Left cardiac atrium (tissue), 4 donors: ENCODE results near the gene JDP2. TPM values are rescaled to one million over a fixed set of nuclear protein-coding genes. Genes with fewer than 3 reads are reported as not detected.
A peak's percentile ranks its signal among the peaks of the same experiment; 100 is the strongest.

ENCODE experiments used
- ATAC-seq, 2 donors: fragments of 200-7000 bp; cut with Tn5 transposase; one replicate each; pipeline ENCODE4 v1.9.1; 2020; ENCODE audit warnings: mild to moderate bottlenecking in 2 of 2, moderate library complexity in 2 of 2
- DNase-seq: peaks from one replicate; pipeline ENCODE4 v3.0.0-alpha.2; 2020
- intact Hi-C, 2 donors: fragments of 100-400 bp; cut with DNase I; formaldehyde crosslinking; loops; one replicate each; pipeline versions ENCODE4 v1.14.1 to v1.15.1; 2022 to 2023
- total RNA-seq, 2 donors: library from RNA; stranded (reverse); fragmentation: NEBNext Ultra II Directional; extraction: Animal tissue kit (Norgen Biotek cat#: 25700); gene quantifications; one replicate each; pipeline ENCODE4 v1.2.1, GENCODE V29; 2021
- donor health status: DM: no; HTN: yes; CAD: no.
- donor health status: DM: no; HTN: yes; CAD: no; lungs with severe emphysema.
- donor health status: DM: yes; HTN: yes; CAD: no.
- donor health status: Dilated cardiomyopathy.

JDP2 gene
- total RNA-seq, 2 donors from 2014 or later: 30.5 to 32.7 TPM

DNA sequence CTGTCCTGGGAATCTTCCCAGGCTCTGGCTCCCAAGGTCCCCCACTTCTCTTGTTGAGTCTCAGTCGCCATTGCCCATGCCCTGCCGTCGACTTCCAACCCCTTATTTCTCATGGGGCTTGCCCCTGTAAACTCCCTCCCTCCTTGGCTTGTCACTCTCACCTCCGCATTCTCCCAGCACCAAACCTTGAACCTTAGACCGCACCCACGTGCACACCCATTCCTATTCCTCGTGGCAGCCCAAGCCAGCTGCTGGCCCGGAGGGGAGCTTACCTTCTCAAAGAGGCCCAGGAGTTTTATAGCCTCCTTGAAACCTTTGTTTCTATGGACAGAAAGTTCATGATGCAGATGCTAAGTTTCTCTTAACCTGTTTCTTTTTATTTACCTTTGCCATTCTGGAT is 4.6 kb downstream of the JDP2 start:
- intact Hi-C loops: loop anchor here in 1 of 2 donors (5.0 kb wide), 1 partner anchor 35 kb away; no protein-coding TSS in a partner anchor
- no peak for DNase-seq
- ATAC-seq: no peak

DNA sequence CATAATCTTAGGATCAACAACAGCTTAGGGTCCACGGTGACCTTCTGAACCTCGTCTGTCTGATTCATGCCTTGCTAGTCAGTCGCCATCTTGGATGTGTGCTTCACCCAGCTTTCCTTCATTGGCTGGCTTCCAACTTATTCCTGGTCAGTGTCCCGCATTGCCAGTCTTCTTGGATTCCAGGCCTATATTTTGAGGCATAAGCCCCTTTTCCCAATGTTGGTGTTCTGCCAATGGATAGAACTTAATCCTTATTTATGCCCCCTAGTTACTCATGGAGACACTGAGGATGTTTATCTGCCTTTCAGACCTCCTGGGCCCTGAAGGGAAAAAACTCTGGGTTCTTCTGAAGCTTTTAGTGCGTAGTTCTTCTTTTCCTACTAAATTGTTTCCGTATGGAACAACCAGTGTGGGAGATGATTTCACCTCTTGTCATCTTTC is 5.8 kb downstream of the JDP2 start:
- ATAC-seq (no peak), DNase-seq (no peak)
- intact Hi-C loops: loop anchor here in 1 of 2 donors (5.0 kb wide), 1 partner anchor 34 kb away; no protein-coding TSS in a partner anchor

DNA sequence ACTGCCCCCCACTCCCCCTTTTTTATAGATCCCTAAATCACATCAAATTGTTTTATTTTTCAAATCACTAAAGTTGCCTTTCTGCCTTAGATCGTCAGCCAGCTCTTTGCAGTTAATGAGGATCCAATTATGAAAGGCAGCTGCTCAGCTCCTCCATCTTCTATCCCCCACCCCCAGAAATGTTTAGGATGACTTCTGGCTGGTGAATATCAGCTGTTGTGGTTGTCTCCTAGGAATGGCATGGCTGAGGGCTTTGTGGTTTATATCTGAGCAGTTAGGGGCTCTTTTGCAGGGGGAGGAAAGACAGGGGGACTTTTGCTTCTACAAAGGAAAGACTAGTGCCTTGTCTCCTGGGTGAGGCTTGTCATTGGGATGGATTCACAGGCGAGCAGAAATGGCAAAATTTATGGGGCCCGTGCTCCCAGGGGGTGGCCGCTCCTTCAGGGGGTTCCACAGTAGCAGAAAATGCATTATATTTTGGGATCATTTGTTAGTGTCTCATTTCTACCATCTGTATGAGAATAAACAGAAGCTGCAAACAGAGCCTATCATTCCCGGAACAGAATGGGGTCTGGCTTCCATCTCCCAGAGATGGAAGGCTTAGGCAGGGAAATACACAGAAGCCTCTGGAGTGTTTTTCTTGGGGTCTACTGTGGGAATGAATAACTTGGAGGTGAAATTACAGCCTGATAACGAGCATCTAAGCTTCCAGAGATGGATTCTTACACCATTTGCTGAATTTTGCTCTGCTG is 6.5 kb downstream of the JDP2 start:
- intact Hi-C loops: loop anchor here in 1 of 2 donors (5.0 kb wide), 1 partner anchor 33 kb away; no protein-coding TSS in a partner anchor
- ATAC-seq (no peak), DNase-seq (no peak)

DNA sequence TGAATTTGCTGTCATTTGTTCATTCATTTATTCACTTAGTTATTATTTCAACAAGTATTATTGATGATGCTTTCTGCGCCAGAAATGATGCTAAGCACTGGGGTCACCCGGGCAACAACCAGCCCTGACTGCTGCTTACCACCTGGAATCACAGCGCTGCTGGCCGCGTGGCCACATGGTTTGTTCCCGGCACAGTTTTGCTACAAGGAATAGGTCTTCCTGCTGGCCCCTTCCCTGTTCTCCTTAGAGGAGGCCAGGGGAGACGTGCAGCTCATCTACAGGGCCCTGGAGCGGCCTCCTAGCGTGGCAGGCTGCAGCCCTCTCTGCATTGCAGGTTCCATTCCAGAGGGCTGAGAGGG is 7.0 kb downstream of the JDP2 start:
- no peak for DNase-seq

DNA sequence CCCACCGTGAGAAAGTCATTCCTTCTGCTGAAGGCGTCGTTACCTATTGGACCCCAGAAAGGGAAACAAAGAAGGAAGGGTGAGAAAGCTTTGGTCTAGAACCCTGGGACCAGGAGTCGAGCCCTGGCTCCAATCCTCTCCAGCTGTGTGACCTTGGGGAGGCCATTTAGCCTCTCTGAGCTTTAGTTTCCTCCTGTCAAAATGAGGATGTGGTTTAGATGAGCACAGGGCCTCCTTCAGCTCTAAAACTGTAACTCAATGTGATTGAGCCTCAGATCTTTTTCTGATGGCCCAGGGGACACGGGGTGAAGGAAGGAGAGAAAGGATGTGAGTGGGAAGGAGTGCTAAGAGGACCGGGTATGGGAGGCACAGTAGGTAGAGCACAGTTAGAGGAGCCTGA is 7.7 kb downstream of the JDP2 start:
- intact Hi-C loops: no loop called here
- ATAC-seq (no peak), DNase-seq (no peak)

More for the DNA sequence above, 7.0 kb downstream of the JDP2 start:
- no peak for ATAC-seq
- intact Hi-C loops: loop anchor here in 1 of 2 donors (5.0 kb wide), 1 partner anchor 32 kb away; no protein-coding TSS in a partner anchor

DNA sequence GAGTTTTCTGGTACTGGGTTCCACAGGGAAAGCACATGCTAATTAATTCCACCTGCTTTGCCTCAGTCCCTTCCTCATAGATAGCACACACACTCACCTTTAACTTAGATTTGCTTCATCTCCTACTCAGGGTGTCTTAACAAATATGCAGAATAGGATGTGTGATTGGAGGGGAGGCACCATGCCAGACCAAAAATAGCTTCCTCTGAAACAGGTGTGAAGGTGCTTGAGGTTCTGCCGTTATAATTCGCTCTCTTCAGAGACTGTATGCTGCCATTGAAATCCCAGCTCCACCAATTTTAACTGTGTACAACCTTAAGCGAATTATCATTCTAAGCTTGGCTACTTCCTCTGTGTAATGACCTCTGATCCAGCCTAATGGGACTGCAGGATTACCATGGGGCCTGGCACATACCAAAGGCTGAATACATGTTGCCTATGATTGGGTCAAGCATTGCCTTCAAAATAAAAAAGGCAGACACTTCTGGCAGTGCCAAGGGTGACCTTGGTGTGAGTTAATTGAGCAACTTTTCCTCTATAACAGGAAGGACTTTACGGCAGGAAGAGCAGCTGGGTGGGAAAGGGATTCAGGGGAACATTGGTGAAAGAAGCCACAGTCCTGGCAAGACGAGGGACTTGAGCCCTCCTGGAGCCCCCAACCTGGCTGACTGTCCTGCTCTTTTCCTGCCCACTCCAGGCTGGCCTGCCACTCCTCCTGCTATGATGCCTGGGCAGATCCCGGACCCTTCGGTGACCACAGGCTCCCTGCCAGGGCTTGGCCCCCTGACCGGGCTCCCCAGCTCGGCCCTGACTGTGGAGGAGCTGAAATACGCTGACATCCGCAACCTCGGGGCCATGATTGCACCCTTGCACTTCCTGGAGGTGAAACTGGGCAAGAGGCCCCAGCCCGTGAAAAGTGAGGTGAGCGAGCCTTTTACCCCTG is 9.7 kb downstream of the JDP2 start:
- DNase-seq: no peak
- intact Hi-C loops: no loop called here
- ATAC-seq: no peak

DNA sequence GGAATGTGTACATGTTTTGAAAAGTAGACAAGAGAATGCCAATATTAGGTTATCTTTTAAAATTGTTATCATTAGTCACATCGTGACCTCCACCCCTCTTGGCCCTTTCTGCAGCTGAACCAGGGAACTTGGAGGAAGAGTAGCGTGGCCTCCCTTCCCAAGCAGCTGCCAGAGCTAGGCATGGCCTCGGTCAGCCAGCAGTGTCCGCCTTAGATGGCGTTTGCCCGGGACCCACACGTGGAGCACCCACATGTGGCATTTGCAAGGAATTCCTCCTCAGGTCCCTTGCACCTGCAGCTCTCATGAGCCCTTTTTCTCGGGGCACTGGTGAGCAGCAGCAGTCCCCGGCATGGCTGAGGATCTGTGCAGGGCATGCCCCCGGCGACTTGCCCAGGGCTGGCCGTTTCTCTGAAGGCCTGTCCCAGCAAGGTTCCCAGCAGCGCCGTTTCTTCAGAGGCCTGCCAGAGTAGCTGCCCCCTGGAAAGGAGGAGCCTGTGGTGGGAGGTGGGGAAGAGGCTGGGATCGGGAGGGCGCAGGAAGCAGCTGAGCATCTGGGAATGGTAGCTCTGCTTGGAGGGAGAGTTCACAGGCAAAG is 10.8 kb downstream of the JDP2 start:
- DNase-seq: no peak
- ATAC-seq: no peak
- intact Hi-C loops: no loop called here

DNA sequence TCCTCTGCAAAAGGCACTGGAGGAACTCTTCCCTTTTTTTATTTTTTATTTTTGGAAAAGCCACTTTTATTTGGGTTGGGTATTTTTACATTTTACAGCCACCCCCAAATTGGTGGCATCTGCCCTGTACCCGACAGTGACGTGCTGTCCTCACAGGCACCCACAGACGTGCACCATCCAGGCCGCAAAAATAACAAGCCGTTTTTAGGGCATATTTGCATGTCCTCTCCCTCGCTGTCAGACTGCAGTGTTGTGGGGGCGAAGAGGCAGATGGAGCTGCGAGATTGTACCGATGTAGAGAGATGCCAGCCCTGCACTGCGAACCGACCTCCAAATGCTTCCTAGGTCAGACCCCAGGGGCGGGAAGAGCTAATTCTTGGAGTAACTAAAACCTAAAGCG is 12.2 kb downstream of the JDP2 start:
- intact Hi-C loops: no loop called here
- ATAC-seq (no peak), DNase-seq (no peak)

DNA sequence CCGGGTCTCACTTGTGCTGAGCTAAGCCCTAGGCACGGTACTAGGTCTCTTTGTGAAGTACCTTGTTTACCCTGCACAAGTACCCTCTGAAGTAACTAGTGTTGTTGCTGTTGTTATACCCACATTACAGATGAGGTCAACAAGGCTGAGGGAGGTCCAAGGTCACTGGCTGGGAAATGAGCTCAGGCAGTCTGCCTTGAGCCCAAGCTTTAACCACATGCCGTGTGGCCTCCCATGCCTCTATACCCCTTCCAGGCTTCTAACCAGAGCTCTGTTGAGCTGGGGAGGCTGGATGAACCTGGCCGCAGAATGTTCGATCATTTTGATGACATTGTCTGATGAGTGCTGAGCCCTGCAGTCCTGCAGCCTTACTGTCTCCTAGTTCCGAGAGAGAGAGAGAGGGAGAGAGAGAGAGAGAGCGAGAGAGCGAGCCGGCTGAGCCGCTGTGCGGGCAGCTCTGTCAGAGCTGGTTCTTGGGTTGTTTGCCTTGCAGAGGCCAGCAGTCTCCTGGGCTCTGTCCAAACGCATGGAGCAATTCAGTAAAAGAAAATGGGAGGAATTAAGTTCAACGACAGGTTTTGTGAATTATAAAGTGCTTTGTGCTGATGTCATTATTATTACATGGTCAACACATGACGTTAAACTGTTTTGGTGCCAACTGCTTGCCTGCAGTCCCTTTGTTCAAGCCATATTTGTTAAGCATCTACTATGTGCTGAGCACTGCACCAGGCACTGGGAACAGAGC is 13.1 kb downstream of the JDP2 start:
- DNase-seq: peak; percentile 77
- intact Hi-C loops: no loop called here
- ATAC-seq: peak; percentile 78 to 87

DNA sequence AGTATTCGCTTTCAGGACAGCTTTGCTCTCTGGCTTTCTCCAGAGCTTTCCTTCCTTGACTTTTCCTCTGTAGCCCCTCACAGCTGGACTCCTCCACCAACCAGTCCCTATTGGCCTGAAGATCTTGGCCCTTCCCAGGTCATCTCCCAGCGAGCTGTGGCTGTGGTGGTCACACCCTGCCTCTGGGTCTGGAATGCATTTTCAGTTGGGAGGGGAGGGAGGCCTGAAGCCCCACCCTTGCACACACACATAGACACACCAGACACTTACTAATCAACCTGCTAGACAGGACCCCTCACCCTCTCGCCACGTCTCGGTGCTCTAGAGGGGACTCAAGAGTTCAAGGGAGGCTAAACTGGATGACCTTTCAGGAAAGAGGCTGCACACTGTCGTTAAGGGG is 13.9 kb downstream of the JDP2 start:
- ATAC-seq (peak in 1 of 2 donors; percentile 36), DNase-seq (no peak)
- intact Hi-C loops: no loop called here

DNA sequence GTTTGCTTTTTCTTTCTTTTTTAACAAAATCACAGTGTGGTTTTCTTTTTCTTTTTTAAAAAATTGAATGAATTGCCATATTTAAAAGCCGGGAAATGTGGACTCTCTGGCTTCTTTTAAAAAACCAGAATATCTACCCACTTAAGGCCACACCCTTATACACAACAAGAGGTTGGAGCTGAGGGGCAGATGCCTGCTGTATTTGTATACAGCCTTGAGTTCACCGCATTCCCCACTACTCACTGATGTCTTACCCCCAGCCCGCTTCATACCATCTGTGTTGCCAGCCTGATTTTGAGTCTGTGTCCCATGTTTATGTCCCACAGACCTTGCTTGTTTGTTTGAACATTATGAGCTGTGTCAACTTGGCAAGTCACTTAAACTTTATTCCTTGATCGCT is 14.3 kb downstream of the JDP2 start:
- intact Hi-C loops: no loop called here
- DNase-seq (no peak), ATAC-seq (no peak)

DNA sequence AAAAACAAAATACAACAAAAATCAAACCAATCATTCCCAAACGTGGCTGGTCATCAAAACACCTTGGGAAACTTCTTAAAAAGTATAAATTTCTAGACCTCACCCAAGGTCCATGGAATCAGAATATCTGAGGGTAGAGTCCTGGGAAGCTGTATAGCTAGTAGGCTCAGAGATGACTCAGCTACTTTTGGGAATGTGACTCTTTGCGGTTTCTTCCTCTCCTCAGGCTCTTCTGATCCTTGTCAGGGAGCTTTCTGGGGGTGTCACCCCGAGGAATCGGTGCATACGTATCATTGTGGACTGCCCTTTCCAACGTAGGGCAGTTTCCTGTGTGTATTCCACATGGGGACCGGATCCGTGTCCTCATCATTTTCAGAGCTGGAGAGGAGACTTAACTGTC is 14.8 kb downstream of the JDP2 start:
- intact Hi-C loops: no loop called here
- DNase-seq: no peak
- ATAC-seq: peak in 1 of 2 donors; percentile 18

DNA sequence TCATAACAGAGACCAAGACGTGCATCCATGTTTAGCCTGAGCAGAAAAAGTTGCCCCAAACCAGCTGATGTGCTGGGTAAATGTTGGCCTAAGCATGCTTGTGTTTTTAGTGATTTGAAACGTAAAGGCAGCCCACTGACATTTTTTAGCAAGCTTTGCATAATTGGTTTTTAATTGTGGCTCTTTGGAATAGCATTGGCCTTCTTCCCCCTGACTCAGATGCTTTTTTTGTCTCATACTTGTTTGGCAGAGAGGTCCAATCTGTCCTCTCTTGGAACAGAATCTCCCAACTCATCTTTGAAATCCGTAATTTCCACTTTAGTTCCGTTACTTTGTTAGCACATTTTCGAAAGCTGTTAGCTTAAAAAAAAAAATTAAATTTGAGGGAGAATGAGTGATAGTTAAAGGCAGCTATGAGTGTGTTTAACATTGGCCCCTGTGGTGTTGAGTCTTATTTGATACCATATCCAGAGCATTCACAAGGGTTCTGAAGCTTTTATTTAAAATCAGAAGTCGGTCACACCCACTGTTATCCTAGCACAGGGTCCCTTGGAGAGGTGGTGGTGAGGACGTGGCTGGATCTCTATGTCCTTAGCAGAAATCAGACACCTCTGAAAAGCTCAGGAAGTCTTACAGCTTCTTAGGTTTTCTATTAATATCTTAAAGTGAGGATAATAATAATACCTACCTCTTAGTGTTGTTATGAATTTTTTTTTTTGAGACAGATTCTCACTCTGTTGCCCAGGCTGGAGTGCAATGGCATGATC is 15.6 kb downstream of the JDP2 start:
- ATAC-seq (no peak), DNase-seq (no peak)
- intact Hi-C loops: no loop called here

DNA sequence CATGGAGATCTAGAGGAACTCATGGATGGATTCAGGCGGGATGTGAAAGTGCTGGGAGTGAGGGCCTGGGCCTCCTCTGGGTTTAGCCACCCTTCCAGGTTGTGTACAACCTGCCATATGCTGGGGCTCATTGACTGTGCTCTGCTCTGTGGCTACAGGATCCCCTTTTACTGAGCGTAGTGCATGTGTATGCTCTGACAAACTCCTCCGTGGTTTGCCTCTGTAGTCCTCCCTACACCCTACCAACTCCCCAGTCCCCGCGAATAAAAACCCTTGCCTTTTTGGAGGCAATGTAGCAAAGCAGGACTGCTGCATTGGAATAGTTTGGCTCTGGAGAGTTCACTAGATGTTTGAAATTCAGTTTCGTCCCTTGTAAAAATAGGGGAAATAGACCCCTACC is 17.4 kb downstream of the JDP2 start:
- intact Hi-C loops: no loop called here
- no peak for ATAC-seq
- no peak for DNase-seq

DNA sequence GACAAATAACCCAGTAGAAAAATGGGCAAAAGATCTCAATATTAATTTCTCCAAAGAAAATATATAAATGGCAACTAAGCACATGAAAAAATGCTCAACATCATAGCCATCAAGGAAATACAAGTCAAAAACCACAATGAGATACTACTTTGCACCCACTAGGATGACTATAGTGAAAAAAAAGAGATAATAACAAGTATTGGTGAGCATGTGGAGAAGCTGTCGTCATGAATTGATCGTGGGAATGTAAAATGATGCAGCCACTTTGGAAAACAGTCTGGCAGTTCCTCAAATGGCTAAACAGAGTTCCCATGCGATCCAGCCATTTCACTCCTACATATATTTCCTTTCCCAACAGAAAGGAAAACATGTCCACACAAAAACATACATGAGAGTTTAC is 18.1 kb downstream of the JDP2 start:
- DNase-seq (no peak), ATAC-seq (no peak)
- intact Hi-C loops: no loop called here

DNA sequence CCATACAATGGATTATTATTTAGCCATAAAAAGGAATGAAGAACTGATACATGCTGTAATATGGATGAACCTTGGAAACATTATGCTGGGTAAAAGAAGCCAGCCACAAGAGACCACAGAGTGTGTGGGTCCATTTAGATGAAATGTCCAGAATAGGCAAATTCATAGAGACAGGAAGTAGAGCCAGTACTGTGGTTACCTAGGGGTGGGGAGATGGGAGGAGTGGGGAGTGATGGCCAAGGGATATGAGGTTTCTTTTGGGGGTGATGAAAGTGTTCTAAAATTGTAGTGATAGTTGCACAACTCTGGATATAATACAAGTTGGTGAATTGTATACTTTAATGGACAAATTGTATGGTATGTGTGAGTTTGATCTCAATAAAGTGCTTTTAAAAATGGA is 18.6 kb downstream of the JDP2 start:
- no peak for ATAC-seq

DNA sequence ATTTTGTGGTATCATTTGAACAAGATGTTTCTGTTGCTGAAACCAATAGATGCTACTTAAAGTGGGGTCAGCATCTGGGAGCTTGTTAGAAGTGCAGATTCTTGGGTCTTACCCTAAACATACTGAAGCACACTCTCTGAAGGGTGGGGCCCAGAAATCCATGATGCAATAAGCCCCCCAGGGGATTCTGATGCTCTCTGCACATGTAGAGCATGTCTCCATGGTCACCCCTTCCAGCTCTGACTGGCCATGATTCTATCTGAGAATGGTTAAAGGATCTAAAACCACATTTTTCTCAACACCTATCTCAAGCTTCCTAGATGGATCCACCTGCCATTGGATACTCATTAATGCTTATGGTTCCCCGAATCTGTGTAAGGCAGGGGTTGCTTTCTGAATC is 20.4 kb downstream of the JDP2 start:
- intact Hi-C loops: no loop called here
- DNase-seq: no peak
- ATAC-seq: no peak

More for the DNA sequence above, 18.6 kb downstream of the JDP2 start:
- intact Hi-C loops: no loop called here
- DNase-seq: no peak

DNA sequence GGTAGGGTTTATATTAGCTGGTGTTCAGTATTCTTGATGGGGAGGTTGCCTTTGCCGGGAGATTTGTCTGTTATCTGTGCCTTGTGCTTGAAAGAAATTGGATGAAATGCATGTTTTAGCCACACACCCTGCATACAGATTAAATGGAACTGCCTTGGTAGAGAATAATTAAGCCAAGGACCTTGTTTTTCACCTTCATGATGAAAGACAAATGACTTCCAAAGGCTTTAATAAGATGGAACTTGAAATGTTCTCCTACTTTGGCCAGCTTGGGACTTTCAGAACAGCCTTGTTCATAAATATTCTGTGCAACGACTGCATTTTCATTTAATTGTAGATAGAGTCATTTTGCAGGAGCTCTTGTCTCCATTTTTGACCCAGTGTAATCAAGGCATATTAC is 21.2 kb downstream of the JDP2 start:
- ATAC-seq: no peak
- no peak for DNase-seq
- intact Hi-C loops: no loop called here
